GM12878 (cell line): ENCODE measurements around the gene CLASRP. TPM values are rescaled to one million over a fixed set of nuclear protein-coding genes. Genes with fewer than 3 reads are reported as not detected.
A peak's percentile ranks its signal among the peaks of the same experiment; 100 is the strongest.

ENCODE experiments used
- CBX3 ChIP-seq: fragments of 200-600 bp; sonication (generic); IDR thresholded peaks from 2 replicates; pipeline ENCODE4 v1.6.1; 2016; ENCODE audit warnings: low read depth, borderline replicate concordance
- CBX5 ChIP-seq: sonication (generic); IDR thresholded peaks from 2 replicates; pipeline ENCODE4 v1.6.1; 2016; ENCODE audit warnings: low read depth, moderate library complexity, mild to moderate bottlenecking, inconsistent platforms
- CREM ChIP-seq: IDR thresholded peaks from 2 replicates; pipeline ENCODE4 v1.6.1; 2014; ENCODE audit warnings: antibody characterized with exemption, low read depth
- EP300 ChIP-seq, 2 experiments: fragments of 150-350 bp in 1 of 2; IDR thresholded peaks; 2 replicates each; pipeline ENCODE4 v1.6.1; 2011 to 2012; ENCODE audit warnings: low read depth in 2 of 2, low read length in 2 of 2, borderline replicate concordance in 1 of 2, improper control_type of control experiment in 1 of 2, inconsistent platforms in 1 of 2; ENCODE audit not compliant: control insufficient read depth in 1 of 2
- IKZF1 ChIP-seq: fragments of 450-650 bp; conservative IDR thresholded peaks from 2 replicates; pipeline ENCODE4 v1.6.1; 2017; ENCODE audit warnings: antibody characterized with exemption, mild to moderate bottlenecking
- IRF4 ChIP-seq: IDR thresholded peaks from 2 replicates; pipeline ENCODE4 v1.6.1; 2011; ENCODE audit warnings: low read depth, low read length
- NFIC ChIP-seq: IDR thresholded peaks from 2 replicates; pipeline ENCODE4 v1.6.1; 2012; ENCODE audit warnings: low read depth, mild to moderate bottlenecking, inconsistent platforms, low read length, moderate library complexity
- NFXL1 ChIP-seq: fragments of 450-650 bp; IDR thresholded peaks from 2 replicates; pipeline ENCODE4 v1.6.1; 2017; ENCODE audit warnings: antibody characterized with exemption, mild to moderate bottlenecking, borderline replicate concordance
- NFYB ChIP-seq: IDR thresholded peaks from 2 replicates; pipeline ENCODE4 v1.6.1; 2011; ENCODE audit warnings: low read depth, mild to moderate bottlenecking, low read length, improper control_type of control experiment, moderate library complexity; ENCODE audit not compliant: insufficient read depth
- SP1 ChIP-seq: IDR thresholded peaks from one replicate; pipeline ENCODE4 v1.6.1; 2011; ENCODE audit warnings: low read depth, low read length
- TARDBP ChIP-seq: IDR thresholded peaks from 2 replicates; pipeline ENCODE4 v1.6.1; 2016; ENCODE audit warnings: borderline replicate concordance
- ZBED1 ChIP-seq: IDR thresholded peaks from 2 replicates; pipeline ENCODE4 v1.6.1; 2016; ENCODE audit warnings: borderline replicate concordance
- ZNF207 ChIP-seq: fragments of 450-650 bp; IDR thresholded peaks from 2 replicates; pipeline ENCODE4 v1.6.1; 2014; ENCODE audit warnings: antibody characterized with exemption, mild to moderate bottlenecking, borderline replicate concordance
- ZNF274 ChIP-seq: IDR thresholded peaks from one replicate; pipeline ENCODE4 v1.8.0; 2011; ENCODE audit not compliant: insufficient read length, insufficient read depth
- ZNF384 ChIP-seq: IDR thresholded peaks from 2 replicates; pipeline ENCODE4 v1.6.1; 2012; ENCODE audit warnings: low read depth, mild to moderate bottlenecking, low read length, improper control_type of control experiment, borderline replicate concordance
- polyA plus RNA-seq, 11 experiments: library from polyadenylated mRNA; depleted of rRNA in 4 of 11; unstranded in 6 of 11; stranded (reverse) in 5 of 11; fragments of >200 nt; fragmentation: Nextera tagmentation in 4 of 11; fragmentation: Illumina TruSeq in 1 of 11; extraction: Ambion mirVana in 4 of 11; extraction: Trizol in 1 of 11; gene quantifications; 1 replicate in 1 of 11; 2 replicates in 10 of 11; pipeline versions ENCODE4 v1.2.1 to v1.2.3, GENCODE V29; 2011 to 2016; ENCODE audit warnings: inconsistent platforms in 2 of 11, missing spikeins in 2 of 11, low read depth in 1 of 11
- total RNA-seq, 4 experiments: library from RNA; depleted of rRNA in 3 of 4; stranded (reverse); fragments of >200 nt in 3 of 4; fragmentation: Illumina TruSeq in 1 of 4; extraction: Trizol in 1 of 4; gene quantifications; 2 replicates each; pipeline versions ENCODE4 v1.2.1 to v1.2.3, GENCODE V29; 2013 to 2021
- TF ChIP-seq, protein P1 (sequence below): IDR thresholded peaks from 2 replicates; pipeline ENCODE4 v1.6.1; 2012; ENCODE audit warnings: improper control_type of control experiment, low read depth, low read length; ENCODE audit not compliant: insufficient replicate concordance
- TF ChIP-seq, protein P2 (sequence below): IDR thresholded peaks from 2 replicates; pipeline ENCODE4 v1.6.1; 2012; ENCODE audit warnings: low read depth, low read length, improper control_type of control experiment
- TF ChIP-seq, protein P3 (sequence below): fragments of 450-650 bp; IDR thresholded peaks from 2 replicates; pipeline ENCODE4 v1.6.1; 2017; ENCODE audit warnings: low read depth, mild to moderate bottlenecking, moderate library complexity
- TF ChIP-seq, protein P4 (sequence below): IDR thresholded peaks from 2 replicates; pipeline ENCODE4 v1.6.1; 2011; ENCODE audit warnings: borderline replicate concordance, low read depth, mild to moderate bottlenecking, moderate library complexity, low read length; ENCODE audit not compliant: insufficient read depth, poor library complexity, severe bottlenecking

Gene CLASRP
- total and polyA plus RNA-seq, 10 of the 15 experiments (the other 5 are each of a cell fraction or from before 2014, with no cell fraction given), result 0.68 to 75.8 (median 30.2) TPM

DNA sequence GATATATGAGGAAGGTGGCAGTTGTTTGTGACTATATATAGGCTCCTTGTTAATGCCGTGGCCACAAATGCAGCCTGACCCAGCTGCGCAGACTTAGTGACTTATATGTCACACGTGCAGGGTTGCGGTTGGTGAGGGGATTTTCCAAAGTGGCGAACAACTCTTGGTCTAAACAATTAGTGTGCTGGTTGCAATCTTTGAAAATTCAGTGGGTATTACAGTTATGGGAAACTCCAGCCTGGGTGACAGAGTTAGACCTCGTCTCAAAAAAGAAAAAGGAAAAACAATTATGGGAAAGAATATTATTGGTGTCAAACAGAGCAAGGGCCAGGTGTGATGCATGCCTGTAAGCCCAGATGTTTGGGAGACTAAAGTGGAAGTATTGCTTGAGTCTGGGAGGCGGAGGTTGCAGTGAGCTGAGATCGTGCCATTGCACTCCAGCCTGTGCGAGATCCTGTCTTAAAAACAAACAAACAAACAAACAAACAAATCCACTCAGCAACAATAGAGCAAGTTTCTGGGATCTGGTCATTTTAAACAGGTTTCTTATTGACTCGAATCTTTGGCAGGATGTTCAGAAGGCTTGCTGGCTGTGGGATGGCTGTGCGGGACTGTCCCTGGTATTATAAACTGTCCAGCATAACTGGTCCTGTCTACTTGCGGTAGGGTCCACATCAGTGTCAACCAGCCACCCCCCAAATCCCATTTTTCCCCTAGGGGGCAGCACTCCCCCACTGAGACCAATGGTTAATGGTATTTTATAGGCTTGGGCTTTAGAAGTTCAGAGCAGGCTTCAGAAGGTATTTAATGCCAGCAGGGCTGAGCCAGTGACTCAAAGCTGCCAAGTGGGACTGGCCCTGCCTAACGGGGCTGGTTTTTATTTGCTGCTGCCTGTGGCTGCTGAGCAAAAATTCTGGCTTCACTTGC, 22.2 kb upstream of the CLASRP start (continued):
- TF ChIP-seq NFYB (no peak), ZNF384 (0 out of 2 replicates have a peak, but pooled peaks have one; percentile 29), NFIC (peak; percentile 83), CBX3 (no peak), IRF4 (peak; percentile 14; the same call in 1 of the 2 replicates), ZBED1 (0 out of 2 replicates have a peak, but pooled peaks have one; percentile 44), EP300 (IDR thresholded peaks at IDR 0.05; ENCODE audit: borderline replicate concordance in 1 of 2, control insufficient read depth in 1 of 2, low read depth in 2 of 2, low read length in 2 of 2) (peak; percentile 75 to 91; a peak in 3 of 4 replicates), CBX5 (no peak), IKZF1 (peak; percentile 93), ZNF207 (no peak; the same call in 1 of the 2 replicates), CREM (peak; percentile 73; the same call in 1 of the 2 replicates), TARDBP (0 out of 2 replicates have a peak, but pooled peaks have one; percentile 40), NFXL1 (no peak), SP1 (peak; percentile 47), ZNF274 (no peak)
- TF ChIP-seq, protein P1, sequence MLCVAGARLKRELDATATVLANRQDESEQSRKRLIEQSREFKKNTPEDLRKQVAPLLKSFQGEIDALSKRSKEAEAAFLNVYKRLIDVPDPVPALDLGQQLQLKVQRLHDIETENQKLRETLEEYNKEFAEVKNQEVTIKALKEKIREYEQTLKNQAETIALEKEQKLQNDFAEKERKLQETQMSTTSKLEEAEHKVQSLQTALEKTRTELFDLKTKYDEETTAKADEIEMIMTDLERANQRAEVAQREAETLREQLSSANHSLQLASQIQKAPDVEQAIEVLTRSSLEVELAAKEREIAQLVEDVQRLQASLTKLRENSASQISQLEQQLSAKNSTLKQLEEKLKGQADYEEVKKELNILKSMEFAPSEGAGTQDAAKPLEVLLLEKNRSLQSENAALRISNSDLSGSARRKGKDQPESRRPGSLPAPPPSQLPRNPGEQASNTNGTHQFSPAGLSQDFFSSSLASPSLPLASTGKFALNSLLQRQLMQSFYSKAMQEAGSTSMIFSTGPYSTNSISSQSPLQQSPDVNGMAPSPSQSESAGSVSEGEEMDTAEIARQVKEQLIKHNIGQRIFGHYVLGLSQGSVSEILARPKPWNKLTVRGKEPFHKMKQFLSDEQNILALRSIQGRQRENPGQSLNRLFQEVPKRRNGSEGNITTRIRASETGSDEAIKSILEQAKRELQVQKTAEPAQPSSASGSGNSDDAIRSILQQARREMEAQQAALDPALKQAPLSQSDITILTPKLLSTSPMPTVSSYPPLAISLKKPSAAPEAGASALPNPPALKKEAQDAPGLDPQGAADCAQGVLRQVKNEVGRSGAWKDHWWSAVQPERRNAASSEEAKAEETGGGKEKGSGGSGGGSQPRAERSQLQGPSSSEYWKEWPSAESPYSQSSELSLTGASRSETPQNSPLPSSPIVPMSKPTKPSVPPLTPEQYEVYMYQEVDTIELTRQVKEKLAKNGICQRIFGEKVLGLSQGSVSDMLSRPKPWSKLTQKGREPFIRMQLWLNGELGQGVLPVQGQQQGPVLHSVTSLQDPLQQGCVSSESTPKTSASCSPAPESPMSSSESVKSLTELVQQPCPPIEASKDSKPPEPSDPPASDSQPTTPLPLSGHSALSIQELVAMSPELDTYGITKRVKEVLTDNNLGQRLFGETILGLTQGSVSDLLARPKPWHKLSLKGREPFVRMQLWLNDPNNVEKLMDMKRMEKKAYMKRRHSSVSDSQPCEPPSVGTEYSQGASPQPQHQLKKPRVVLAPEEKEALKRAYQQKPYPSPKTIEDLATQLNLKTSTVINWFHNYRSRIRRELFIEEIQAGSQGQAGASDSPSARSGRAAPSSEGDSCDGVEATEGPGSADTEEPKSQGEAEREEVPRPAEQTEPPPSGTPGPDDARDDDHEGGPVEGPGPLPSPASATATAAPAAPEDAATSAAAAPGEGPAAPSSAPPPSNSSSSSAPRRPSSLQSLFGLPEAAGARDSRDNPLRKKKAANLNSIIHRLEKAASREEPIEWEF, result peak; percentile 36
- TF ChIP-seq, protein P2, sequence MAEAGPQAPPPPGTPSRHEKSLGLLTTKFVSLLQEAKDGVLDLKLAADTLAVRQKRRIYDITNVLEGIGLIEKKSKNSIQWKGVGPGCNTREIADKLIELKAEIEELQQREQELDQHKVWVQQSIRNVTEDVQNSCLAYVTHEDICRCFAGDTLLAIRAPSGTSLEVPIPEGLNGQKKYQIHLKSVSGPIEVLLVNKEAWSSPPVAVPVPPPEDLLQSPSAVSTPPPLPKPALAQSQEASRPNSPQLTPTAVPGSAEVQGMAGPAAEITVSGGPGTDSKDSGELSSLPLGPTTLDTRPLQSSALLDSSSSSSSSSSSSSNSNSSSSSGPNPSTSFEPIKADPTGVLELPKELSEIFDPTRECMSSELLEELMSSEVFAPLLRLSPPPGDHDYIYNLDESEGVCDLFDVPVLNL, result no peak
- TF ChIP-seq, protein P3, sequence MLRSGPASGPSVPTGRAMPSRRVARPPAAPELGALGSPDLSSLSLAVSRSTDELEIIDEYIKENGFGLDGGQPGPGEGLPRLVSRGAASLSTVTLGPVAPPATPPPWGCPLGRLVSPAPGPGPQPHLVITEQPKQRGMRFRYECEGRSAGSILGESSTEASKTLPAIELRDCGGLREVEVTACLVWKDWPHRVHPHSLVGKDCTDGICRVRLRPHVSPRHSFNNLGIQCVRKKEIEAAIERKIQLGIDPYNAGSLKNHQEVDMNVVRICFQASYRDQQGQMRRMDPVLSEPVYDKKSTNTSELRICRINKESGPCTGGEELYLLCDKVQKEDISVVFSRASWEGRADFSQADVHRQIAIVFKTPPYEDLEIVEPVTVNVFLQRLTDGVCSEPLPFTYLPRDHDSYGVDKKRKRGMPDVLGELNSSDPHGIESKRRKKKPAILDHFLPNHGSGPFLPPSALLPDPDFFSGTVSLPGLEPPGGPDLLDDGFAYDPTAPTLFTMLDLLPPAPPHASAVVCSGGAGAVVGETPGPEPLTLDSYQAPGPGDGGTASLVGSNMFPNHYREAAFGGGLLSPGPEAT, result peak; percentile 98
- TF ChIP-seq, protein P4, sequence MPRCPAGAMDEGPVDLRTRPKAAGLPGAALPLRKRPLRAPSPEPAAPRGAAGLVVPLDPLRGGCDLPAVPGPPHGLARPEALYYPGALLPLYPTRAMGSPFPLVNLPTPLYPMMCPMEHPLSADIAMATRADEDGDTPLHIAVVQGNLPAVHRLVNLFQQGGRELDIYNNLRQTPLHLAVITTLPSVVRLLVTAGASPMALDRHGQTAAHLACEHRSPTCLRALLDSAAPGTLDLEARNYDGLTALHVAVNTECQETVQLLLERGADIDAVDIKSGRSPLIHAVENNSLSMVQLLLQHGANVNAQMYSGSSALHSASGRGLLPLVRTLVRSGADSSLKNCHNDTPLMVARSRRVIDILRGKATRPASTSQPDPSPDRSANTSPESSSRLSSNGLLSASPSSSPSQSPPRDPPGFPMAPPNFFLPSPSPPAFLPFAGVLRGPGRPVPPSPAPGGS, result peak; percentile 42
